Body of pancreas (tissue), 4 donors: ENCODE measurements around the gene TASL. TPM values are rescaled to one million over a fixed set of nuclear protein-coding genes. Genes with fewer than 3 reads are reported as not detected.
A peak's percentile ranks its signal among the peaks of the same experiment; 100 is the strongest.

Experiments
- ATAC-seq: fragments of 150-250 bp; one replicate; pipeline ENCODE4 v1.9.1; 2016
- DNase-seq, 4 donors: peaks; one replicate each; pipeline ENCODE4 v3.0.0-alpha.2; 2019
- H3K27ac ChIP-seq, 4 donors: fragments of 200-600 bp; sonication (generic); 1 replicate in 3 of 4; 2 replicates in 1 of 4; pipeline versions ENCODE4 v1.5.1 to v1.6.1; 2016 to 2019; ENCODE audit warnings: mild to moderate bottlenecking in 1 of 4, mixed read lengths in 1 of 4, moderate library complexity in 1 of 4
- H3K27me3 ChIP-seq, 2 donors: fragments of 200-600 bp; sonication (generic); one replicate each; pipeline ENCODE4 v1.6.0; 2016; ENCODE audit warnings: mild to moderate bottlenecking in 1 of 2
- H3K36me3 ChIP-seq, 2 donors: fragments of 200-600 bp; sonication (generic); replicated peaks in 1 of 2; 2 replicates each; pipeline ENCODE4 v1.5.1; 2016; ENCODE audit warnings: low read depth in 2 of 2; ENCODE audit not compliant: insufficient read depth in 1 of 2
- H3K4me1 ChIP-seq: fragments of 200-600 bp; sonication (generic); one replicate; pipeline ENCODE4 v1.6.0; 2016
- H3K4me3 ChIP-seq, 2 donors: fragments of 200-600 bp; sonication (generic); 1 replicate in 1 of 2; 2 replicates in 1 of 2; pipeline ENCODE4 v1.5.1; 2016 to 2019
- H3K9me3 ChIP-seq, 3 donors: fragments of 200-600 bp; sonication (generic); 1 replicate in 2 of 3; 2 replicates in 1 of 3; pipeline ENCODE4 v1.5.1; 2016
- CTCF ChIP-seq, 7 experiments: fragments of 450-650 bp in 4 of 7; fragments of 200-600 bp in 3 of 7; sonication (generic) in 3 of 7; IDR thresholded peaks; one replicate each; pipeline ENCODE4 v1.5.1; 2016 to 2019; ENCODE audit warnings: antibody characterized with exemption in 7 of 7
- POLR2A ChIP-seq, 3 donors: fragments of 450-650 bp; IDR thresholded peaks; one replicate each; pipeline ENCODE4 v1.6.1; 2016; ENCODE audit warnings: antibody characterized with exemption in 3 of 3, mild to moderate bottlenecking in 2 of 3
- WGBS, 2 donors: methylation state at CpG; one replicate each; pipeline ENCODE4 v1.1.5; 2017; 5-methylcytosine and 5-hydroxymethylcytosine counted together
- intact Hi-C: fragments of 100-400 bp; cut with DNase I; formaldehyde crosslinking; loops from one replicate; pipeline ENCODE4 v1.15.1; 2023
- total RNA-seq, 2 donors: library from RNA; depleted of rRNA; stranded (reverse); fragments of >200 nt; gene quantifications; one replicate each; pipeline ENCODE4 v1.1.0, GENCODE V29; 2016

Gene TASL
- total RNA-seq, 2 donors from 2014 or later, result 0.26 TPM; not detected in 1

GRCh38 chrX:30620125-30620524 is 42.6 kb upstream of the TASL start:
- intact Hi-C loops, result no loop called here
- TF ChIP-seq POLR2A (IDR thresholded peaks at IDR 0.05) (no peak), CTCF (IDR thresholded peaks at IDR 0.05) (no peak)
- Histone ChIP-seq H3K4me1 (no peaks in the 10 kb centered on the region), H3K9me3 (no peaks in the 10 kb centered on the region), H3K27me3 (peaks cover 0 to 3% of the 10 kb centered on the region in 2 donors), H3K4me3 (no peak overlapping the region), H3K27ac (no peak overlapping the region), H3K36me3 (no peaks in the 10 kb centered on the region)
- ATAC-seq, result no peak
- WGBS, 2 donors, result 96 to 100% methylated on average over 3 of the region's 3 CpGs
- no peak for DNase-seq

- Histone ChIP-seq H3K9me3 (no peaks in the 10 kb centered on the region), H3K4me1 (no peaks in the 10 kb centered on the region), H3K4me3 (no peak overlapping the region), H3K27me3 (peaks cover 0 to 3% of the 10 kb centered on the region in 2 donors), H3K36me3 (no peaks in the 10 kb centered on the region), H3K27ac (no peak overlapping the region)
- WGBS, 2 donors, result 61 to 65% methylated on average over 4 to 7 of the region's 7 CpGs
- TF ChIP-seq CTCF (IDR thresholded peaks at IDR 0.05), result peak in 3 of 7 experiments; percentile 20 to 28 (median 21)
- no peak for TF ChIP-seq POLR2A (IDR thresholded peaks at IDR 0.05)
- no peak for DNase-seq
- ATAC-seq, result no peak
- intact Hi-C loops, result no loop called here
Observed at GRCh38 chrX:30618160-30618765, 40.7 kb upstream of the TASL start.

- 66 to 89% methylated on average over 4 of the region's 4 CpGs for WGBS, 2 donors
Observed at GRCh38 chrX:30615229-30615628, 37.7 kb upstream of the TASL start.

GRCh38 chrX:30613721-30614120 is 36.2 kb upstream of the TASL start:
- WGBS, 2 donors, result 40 to 66% methylated on average over 5 of the region's 5 CpGs
- ATAC-seq, result no peak

More at GRCh38 chrX:30615229-30615628, 37.7 kb upstream of the TASL start:
- ATAC-seq, result no peak
- no peak overlapping the region for H3K4me3 ChIP-seq
- H3K36me3 ChIP-seq, result no peaks in the 10 kb centered on the region
- TF ChIP-seq CTCF (IDR thresholded peaks at IDR 0.05) (no peak), POLR2A (IDR thresholded peaks at IDR 0.05) (no peak)
- no peak overlapping the region for H3K27ac ChIP-seq
- DNase-seq, result no peak
- H3K27me3 ChIP-seq, result peaks cover 0 to 3% of the 10 kb centered on the region in 2 donors
- no peaks in the 10 kb centered on the region for H3K4me1 ChIP-seq
- no peaks in the 10 kb centered on the region for H3K9me3 ChIP-seq
- intact Hi-C loops, result no loop called here

More at GRCh38 chrX:30613721-30614120, 36.2 kb upstream of the TASL start:
- Histone ChIP-seq H3K36me3 (no peaks in the 10 kb centered on the region), H3K27me3 (peaks cover 0 to 3% of the 10 kb centered on the region in 2 donors), H3K4me3 (no peak overlapping the region), H3K4me1 (no peaks in the 10 kb centered on the region), H3K9me3 (no peaks in the 10 kb centered on the region), H3K27ac (peak overlapping the region in 1 of 4 donors; percentile 25)
- no peak for TF ChIP-seq CTCF (IDR thresholded peaks at IDR 0.05)
- no peak for TF ChIP-seq POLR2A (IDR thresholded peaks at IDR 0.05)
- DNase-seq, result peak in 1 of 4 donors; percentile 8
- intact Hi-C loops, result no loop called here
